ENCODE results near the gene KSR1. TPM values are rescaled to one million over a fixed set of nuclear protein-coding genes. Genes with fewer than 3 reads are reported as not detected.

Gene KSR1
- total RNA-seq, 1 donor from 2014 or later: 114 TPM

DNA sequence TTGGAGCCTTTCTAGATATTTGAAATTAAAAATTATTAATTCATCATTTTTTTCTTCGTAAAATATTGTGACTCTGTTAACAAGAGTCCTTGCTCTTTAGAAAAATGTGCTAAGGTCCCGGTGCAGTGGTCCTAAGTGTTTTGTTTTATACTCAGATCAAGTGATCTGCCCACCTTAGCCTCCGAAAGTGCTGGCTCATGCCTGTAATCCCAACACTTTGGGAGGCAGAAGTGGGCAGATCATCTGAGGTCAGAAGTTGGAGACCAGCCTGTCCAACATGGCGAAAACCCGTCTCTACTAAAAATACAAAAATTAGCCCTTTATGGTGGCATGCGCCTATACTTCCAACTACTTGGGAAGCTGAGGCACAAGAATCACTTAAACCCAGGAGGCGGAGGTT is 92.1 kb downstream of the KSR1 start:
- DNase-seq (no peak), ATAC-seq (ENCODE audit: low read depth) (no peak)
- H3K27me3 Mint-ChIP-seq: no peaks in the 10 kb centered on the region
- ChIA-PET CTCF (no interaction called here), POLR2A (no interaction called here)
- H3K4me1 Mint-ChIP-seq: peaks cover 52% of the 10 kb centered on the region
- no peak overlapping the region for H3K4me3 Mint-ChIP-seq
- peaks cover 22% of the 10 kb centered on the region for H3K36me3 Mint-ChIP-seq (ENCODE audit: low read depth)
- TF ChIP-seq, protein P1, sequence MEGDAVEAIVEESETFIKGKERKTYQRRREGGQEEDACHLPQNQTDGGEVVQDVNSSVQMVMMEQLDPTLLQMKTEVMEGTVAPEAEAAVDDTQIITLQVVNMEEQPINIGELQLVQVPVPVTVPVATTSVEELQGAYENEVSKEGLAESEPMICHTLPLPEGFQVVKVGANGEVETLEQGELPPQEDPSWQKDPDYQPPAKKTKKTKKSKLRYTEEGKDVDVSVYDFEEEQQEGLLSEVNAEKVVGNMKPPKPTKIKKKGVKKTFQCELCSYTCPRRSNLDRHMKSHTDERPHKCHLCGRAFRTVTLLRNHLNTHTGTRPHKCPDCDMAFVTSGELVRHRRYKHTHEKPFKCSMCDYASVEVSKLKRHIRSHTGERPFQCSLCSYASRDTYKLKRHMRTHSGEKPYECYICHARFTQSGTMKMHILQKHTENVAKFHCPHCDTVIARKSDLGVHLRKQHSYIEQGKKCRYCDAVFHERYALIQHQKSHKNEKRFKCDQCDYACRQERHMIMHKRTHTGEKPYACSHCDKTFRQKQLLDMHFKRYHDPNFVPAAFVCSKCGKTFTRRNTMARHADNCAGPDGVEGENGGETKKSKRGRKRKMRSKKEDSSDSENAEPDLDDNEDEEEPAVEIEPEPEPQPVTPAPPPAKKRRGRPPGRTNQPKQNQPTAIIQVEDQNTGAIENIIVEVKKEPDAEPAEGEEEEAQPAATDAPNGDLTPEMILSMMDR (IDR thresholded peaks at IDR 0.05): no peak
- no peaks in the 10 kb centered on the region for H3K9me3 Mint-ChIP-seq
- intact Hi-C loops (cut with micrococcal nuclease): no loop called here
- no peak overlapping the region for H3K27ac Mint-ChIP-seq

DNA sequence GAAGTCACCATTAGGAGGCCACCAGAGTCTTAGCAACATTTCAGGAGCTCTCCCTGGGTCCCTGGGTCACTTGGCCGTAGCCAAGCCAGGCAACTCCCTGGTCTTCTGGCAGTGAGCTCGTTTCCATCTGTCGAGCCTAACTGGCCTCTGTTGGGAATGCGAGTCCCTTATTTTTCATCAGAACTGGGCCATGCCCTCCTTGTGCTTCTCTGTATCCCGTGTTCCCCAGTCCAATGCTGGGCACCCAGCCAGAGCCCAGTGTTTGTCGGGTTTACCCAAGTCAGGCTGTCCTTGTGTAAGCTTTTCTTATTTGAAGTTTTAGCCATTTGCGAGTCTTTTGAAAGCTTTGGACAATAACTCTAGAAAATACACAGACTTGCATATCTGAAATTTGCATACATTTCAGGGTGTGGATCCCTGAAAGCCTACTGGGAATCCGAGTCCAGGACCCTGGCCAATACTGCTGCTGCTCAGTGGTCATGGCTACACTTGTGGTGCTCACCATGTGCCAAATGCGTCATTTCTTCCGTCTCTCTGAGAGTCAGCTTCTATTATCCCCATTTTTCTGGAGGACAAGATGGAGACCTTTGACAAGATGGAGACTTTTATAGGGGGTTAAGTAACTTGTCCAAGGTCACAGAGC is 93.1 kb downstream of the KSR1 start:
- POLR2A ChIA-PET: no interaction called here
- H3K27ac Mint-ChIP-seq: no peak overlapping the region
- intact Hi-C loops (cut with micrococcal nuclease): no loop called here
- H3K9me3 Mint-ChIP-seq: no peaks in the 10 kb centered on the region
- TF ChIP-seq, protein P1 (IDR thresholded peaks at IDR 0.05): no peak
- no peak for ATAC-seq (ENCODE audit: low read depth)
- H3K36me3 Mint-ChIP-seq (ENCODE audit: low read depth): peaks cover 29% of the 10 kb centered on the region
- no peak for DNase-seq
- no peak overlapping the region for H3K4me3 Mint-ChIP-seq
- peaks cover 42% of the 10 kb centered on the region for H3K4me1 Mint-ChIP-seq
- CTCF ChIA-PET: interaction anchor here (1.2 kb wide), 1 partner anchor 94 kb away, joined by 3 read pairs; the partner anchor contains the start of gene KSR1
- H3K27me3 Mint-ChIP-seq: no peaks in the 10 kb centered on the region

DNA sequence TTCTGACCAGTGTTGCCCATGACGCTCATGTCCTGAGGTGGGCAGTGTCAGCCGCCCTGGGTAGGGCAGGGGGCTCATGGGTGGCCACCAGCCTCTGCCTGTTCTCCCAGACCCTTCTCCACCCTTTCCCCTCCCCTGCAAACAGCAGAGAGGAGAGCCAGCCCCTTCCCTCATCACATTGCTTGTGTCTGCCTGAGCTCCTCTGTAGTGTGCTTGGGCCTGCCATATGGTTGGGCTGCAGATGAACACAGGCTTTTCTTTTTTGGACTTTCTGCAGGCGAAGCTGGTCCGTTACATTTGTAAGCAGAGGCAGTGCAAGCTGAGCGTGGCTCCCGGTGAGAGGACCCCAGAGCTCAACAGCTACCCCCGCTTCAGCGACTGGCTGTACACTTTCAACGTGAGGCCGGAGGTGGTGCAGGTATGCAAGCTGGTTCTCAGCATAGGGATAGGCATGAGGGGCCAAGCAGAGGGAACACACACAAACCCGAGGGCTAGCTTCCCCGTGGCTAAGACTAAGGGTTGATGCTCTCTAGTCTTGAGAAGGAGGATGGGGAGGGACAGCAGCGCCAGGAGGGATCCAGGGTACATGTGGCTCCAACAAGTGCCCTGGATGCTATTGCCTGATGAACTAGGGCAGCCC is 94.2 kb downstream of the KSR1 start:
- Mint-ChIP-seq H3K9me3 (no peaks in the 10 kb centered on the region), H3K27ac (no peak overlapping the region), H3K4me1 (peaks cover 37% of the 10 kb centered on the region), H3K4me3 (no peak overlapping the region), H3K27me3 (no peaks in the 10 kb centered on the region), H3K36me3 (ENCODE audit: low read depth) (peaks cover 30% of the 10 kb centered on the region)
- TF ChIP-seq, protein P1 (IDR thresholded peaks at IDR 0.05): no peak
- ChIA-PET POLR2A (no interaction called here), CTCF (no interaction called here)
- ATAC-seq (ENCODE audit: low read depth): no peak
- no peak for DNase-seq
- intact Hi-C loops (cut with micrococcal nuclease): no loop called here

DNA sequence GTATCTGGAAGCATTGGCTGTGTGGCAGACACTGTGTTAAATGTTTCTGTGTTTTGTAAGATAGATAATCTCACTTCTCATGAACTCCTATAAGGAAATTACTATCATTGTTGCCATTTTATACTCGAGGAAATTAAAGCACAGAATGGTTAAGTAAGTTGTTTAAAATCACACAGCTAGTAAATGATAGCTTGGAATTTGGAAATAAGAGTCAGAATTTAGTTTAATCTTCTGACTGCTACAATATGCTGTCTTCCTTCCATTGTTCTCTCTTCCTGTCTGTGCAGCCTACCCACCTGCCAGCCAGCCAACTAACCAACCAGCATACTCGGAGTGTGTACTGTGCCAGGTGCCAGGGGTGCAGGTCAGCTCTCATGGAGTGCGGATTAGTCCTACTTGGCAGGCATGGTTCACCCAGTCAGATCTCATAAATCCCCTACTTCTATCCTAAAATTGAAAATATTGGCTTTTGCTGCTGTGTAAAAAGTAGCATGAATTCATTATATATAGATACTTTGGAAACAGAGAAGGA is 94.8 kb downstream of the KSR1 start:
- ChIA-PET POLR2A (no interaction called here), CTCF (no interaction called here)
- intact Hi-C loops (cut with micrococcal nuclease): no loop called here
- no peak overlapping the region for H3K4me3 Mint-ChIP-seq
- ATAC-seq (ENCODE audit: low read depth): no peak
- H3K4me1 Mint-ChIP-seq: peaks cover 36% of the 10 kb centered on the region
- no peaks in the 10 kb centered on the region for H3K27me3 Mint-ChIP-seq
- H3K27ac Mint-ChIP-seq: no peak overlapping the region
- H3K9me3 Mint-ChIP-seq: no peaks in the 10 kb centered on the region
- no peak for DNase-seq
- peaks cover 30% of the 10 kb centered on the region for H3K36me3 Mint-ChIP-seq (ENCODE audit: low read depth)
- TF ChIP-seq, protein P1 (IDR thresholded peaks at IDR 0.05): no peak

DNA sequence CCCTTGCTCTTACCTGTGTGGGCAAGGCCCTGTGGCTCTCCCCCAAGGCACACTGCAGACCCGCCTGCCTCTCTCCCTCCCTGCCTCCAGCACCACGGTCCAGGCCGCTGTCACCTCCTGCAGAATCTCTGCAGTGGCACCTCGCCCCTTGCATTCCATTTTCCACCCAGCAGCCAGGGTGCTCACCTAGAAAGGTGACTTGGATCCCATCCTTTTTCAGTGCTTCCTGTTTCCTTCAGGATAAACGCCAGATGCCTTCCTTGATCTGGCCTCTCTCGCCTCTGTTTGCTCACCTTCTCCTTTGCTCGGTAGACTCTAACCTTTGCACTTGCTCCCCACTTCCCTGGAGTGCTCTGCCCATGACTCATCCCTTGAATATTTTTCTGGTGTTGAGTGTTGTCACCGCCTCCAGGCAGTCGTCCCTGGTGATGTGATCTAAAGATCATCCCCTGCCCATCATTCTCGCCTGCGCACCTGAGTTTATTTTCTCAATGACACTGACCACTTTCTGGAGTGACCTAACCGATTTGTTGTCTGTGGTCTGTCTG is 95.5 kb downstream of the KSR1 start:
- no peak for ATAC-seq (ENCODE audit: low read depth)
- no peak for DNase-seq
- ChIA-PET CTCF (no interaction called here), POLR2A (no interaction called here)
- no peaks in the 10 kb centered on the region for H3K9me3 Mint-ChIP-seq
- no peaks in the 10 kb centered on the region for H3K27me3 Mint-ChIP-seq
- H3K27ac Mint-ChIP-seq: no peak overlapping the region
- intact Hi-C loops (cut with micrococcal nuclease): no loop called here
- no peak overlapping the region for H3K4me3 Mint-ChIP-seq
- H3K36me3 Mint-ChIP-seq (ENCODE audit: low read depth): peaks cover 30% of the 10 kb centered on the region
- TF ChIP-seq, protein P1 (IDR thresholded peaks at IDR 0.05): no peak
- H3K4me1 Mint-ChIP-seq: peaks cover 29% of the 10 kb centered on the region
